Thymus (tissue), 11 donors: ENCODE results near the gene NDE1. TPM values are rescaled to one million over a fixed set of nuclear protein-coding genes. Genes with fewer than 3 reads are reported as not detected.

ENCODE experiments used
- DNase-seq, 9 donors: peaks; one replicate each; pipeline ENCODE4 v3.0.0-alpha.2; 2013; ENCODE audit warnings: low spot score in 9 of 9, low read depth in 6 of 9, missing footprints in 1 of 9
- H3K27ac ChIP-seq, 2 donors: one replicate each; pipeline ENCODE4 v1.5.1; 2013; ENCODE audit warnings: control low read depth in 1 of 2, low read depth in 1 of 2, low read length in 1 of 2, mild to moderate bottlenecking in 1 of 2, moderate library complexity in 1 of 2
- H3K27me3 ChIP-seq, 2 donors: one replicate each; pipeline ENCODE4 v1.5.1; 2013; ENCODE audit warnings: low read length in 1 of 2; ENCODE audit not compliant: control insufficient read depth in 2 of 2, insufficient read depth in 1 of 2
- H3K36me3 ChIP-seq, 2 donors: one replicate each; pipeline ENCODE4 v1.5.1; 2013; ENCODE audit warnings: low read length in 1 of 2, mild to moderate bottlenecking in 1 of 2, moderate library complexity in 1 of 2; ENCODE audit not compliant: control insufficient read depth in 2 of 2, insufficient read depth in 2 of 2
- H3K4me1 ChIP-seq, 2 donors: one replicate each; pipeline ENCODE4 v1.5.1; 2013; ENCODE audit warnings: low read length in 2 of 2; ENCODE audit not compliant: control insufficient read depth in 2 of 2, insufficient read depth in 2 of 2
- H3K4me3 ChIP-seq, 2 donors: one replicate each; pipeline ENCODE4 v1.5.1; 2013; ENCODE audit warnings: low read length in 2 of 2, control low read depth in 1 of 2, mild to moderate bottlenecking in 1 of 2
- H3K9me3 ChIP-seq, 2 donors: one replicate each; pipeline ENCODE4 v1.5.1; 2013; ENCODE audit warnings: low read length in 1 of 2, mild to moderate bottlenecking in 1 of 2; ENCODE audit not compliant: control insufficient read depth in 2 of 2, insufficient read depth in 1 of 2
- WGBS: extraction: QIAGEN DNeasy Blood & Tissue Kit; methylation state at CpG from one replicate; pipeline ENCODE4 v1.1.7; 2013; 5-methylcytosine and 5-hydroxymethylcytosine counted together
- polyA plus RNA-seq: library from polyadenylated mRNA; stranded (reverse); fragments of 200-250 nt; gene quantifications from one replicate; pipeline ENCODE4 v1.2.3, GENCODE V29; 2013
- total RNA-seq: library from RNA; stranded (reverse); fragments of 120-200 nt; gene quantifications from one replicate; pipeline ENCODE4 v1.2.4, GENCODE V29; 2013
- donor health status: healthy.

The NDE1 gene
- total and polyA plus RNA-seq, 2 donors = 25.1 to 33.3 TPM

DNA sequence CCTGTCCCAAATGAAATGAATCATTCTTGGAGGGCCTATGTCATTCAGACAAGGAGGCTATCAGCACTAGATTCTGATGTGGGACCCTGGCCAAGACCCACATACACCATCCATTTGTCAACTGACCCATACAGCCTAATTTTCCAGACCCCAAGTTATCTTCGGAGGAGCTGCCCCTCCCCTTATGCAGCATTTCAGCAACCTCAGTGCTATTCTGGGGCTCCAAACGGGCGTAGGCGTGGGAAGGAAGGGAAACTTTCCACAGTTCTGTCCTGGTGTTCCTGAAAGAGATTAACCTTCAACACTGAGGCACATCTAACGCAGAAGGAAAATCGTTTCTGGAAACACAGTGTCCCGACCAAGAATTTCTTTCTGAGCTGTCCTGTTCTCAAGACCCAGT lies 120.1 kb downstream of the NDE1 start:
- DNase-seq = no peak
- peaks cover 0 to 3% of the 10 kb centered on the region in 2 donors for H3K9me3 ChIP-seq
- H3K27me3 ChIP-seq = no peaks in the 10 kb centered on the region
- no peaks in the 10 kb centered on the region for H3K36me3 ChIP-seq
- H3K27ac ChIP-seq = no peak overlapping the region
- WGBS = 90% methylated on average over 7 of the region's 7 CpGs
- no peaks in the 10 kb centered on the region for H3K4me1 ChIP-seq
- no peak overlapping the region for H3K4me3 ChIP-seq

DNA sequence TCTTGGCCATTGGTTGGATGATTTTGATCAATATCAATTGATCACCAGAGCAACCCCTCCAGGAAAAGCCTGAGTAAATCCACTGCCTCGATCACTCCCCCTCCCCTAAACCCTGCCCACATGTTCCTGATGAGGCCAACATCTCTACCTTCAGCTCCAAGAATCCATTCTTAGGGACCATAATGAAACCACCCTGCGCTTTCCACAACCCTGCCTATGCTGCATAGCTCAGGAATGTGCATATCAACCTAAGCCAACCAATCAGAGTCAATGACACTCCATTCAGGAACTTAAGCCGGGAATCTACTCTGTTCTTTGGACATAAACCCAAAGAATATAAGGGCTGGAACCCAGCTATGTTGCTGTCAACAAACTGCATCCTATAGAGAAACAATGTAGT lies 120.5 kb downstream of the NDE1 start:
- no peak for DNase-seq
- H3K36me3 ChIP-seq = no peaks in the 10 kb centered on the region
- H3K27me3 ChIP-seq = no peaks in the 10 kb centered on the region
- peaks cover 0 to 3% of the 10 kb centered on the region in 2 donors for H3K9me3 ChIP-seq
- 89% methylated on average over 3 of the region's 3 CpGs for WGBS
- H3K4me3 ChIP-seq = no peak overlapping the region
- H3K4me1 ChIP-seq = no peaks in the 10 kb centered on the region
- no peak overlapping the region for H3K27ac ChIP-seq

DNA sequence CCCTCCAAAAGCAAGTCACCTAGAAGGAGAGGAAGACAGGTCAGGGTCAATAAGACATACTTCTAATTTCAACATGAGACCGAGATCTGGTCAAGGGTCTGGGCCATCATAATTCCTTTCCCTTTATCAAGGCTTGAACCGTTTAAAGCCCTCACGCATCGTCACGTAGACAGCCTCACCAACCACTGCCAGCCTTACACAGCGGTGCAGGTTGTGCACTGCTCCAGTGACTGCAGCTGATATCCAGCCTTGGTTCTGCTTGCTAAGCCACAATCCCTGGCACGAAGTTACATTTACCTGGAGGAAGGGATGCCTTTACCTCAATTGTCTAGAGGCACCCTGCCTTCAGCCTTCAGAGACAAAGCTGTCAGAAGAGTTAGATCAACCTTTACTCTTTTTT lies 121.6 kb downstream of the NDE1 start:
- 95% methylated on average over 7 of the region's 7 CpGs for WGBS
- no peak overlapping the region for H3K4me3 ChIP-seq
- H3K36me3 ChIP-seq = no peaks in the 10 kb centered on the region
- H3K27me3 ChIP-seq = no peaks in the 10 kb centered on the region
- H3K9me3 ChIP-seq = peaks cover 0 to 3% of the 10 kb centered on the region in 2 donors
- DNase-seq = no peak
- no peak overlapping the region for H3K27ac ChIP-seq
- no peaks in the 10 kb centered on the region for H3K4me1 ChIP-seq

DNA sequence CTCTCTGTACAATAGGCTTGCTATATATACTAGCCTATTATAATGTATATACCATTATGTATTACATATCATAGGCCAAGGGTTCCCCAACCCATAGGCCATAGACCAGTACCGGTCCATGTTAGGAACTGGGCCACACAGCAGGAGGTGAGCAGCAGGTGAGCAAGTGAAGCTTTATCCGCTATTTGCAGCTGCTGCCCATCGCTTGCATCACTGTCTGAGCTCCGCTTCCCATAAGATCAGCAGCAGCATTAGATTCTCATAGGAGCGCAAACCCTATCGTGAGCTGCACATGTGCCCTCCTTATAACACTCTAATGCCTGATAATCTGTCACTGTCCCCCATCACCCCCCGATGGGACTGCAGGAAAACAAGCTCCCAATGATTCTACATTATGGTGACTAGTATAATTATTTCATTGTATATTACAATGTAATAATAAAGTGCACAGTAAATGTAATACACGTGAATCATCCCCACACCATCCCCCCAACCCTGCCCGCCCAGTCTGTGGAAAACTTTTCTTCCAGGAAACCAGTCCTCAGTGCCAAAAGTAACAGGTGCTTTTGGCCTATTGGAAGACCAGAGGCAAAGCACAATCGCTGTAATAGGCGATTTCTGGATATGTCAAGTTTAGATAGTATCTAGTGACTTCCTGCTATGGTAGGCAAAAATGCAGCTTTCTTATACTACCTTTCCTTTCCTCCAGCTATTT lies 122.7 kb downstream of the NDE1 start:
- no peak for DNase-seq
- Histone ChIP-seq H3K9me3 (peaks cover 0 to 3% of the 10 kb centered on the region in 2 donors), H3K36me3 (no peaks in the 10 kb centered on the region), H3K4me1 (no peaks in the 10 kb centered on the region), H3K27ac (no peak overlapping the region), H3K27me3 (no peaks in the 10 kb centered on the region), H3K4me3 (no peak overlapping the region)
- 93% methylated on average over 11 of the region's 11 CpGs for WGBS

DNA sequence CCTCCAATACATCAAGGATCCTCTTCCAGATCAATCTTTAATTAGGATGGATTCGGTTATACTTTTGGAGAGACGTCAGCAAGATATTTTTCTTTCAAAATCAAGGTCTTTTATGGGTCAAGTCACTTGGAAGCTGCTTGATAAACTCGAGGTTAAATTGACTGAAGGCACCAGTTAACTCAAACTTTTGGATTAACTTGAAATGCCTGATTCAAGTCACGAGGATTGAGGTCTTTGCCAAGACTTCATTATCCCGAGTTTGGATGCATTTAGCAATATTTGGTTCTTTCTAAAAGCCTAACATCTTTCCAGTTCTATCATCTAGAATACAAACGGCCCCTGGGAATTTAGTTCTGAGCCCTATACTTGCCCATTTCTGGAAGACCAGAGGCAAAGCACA lies 123.9 kb downstream of the NDE1 start:
- Histone ChIP-seq H3K4me3 (no peak overlapping the region), H3K36me3 (no peaks in the 10 kb centered on the region), H3K9me3 (no peaks in the 10 kb centered on the region), H3K27ac (no peak overlapping the region), H3K4me1 (no peaks in the 10 kb centered on the region), H3K27me3 (no peaks in the 10 kb centered on the region)
- no peak for DNase-seq
- WGBS = 91% methylated on average over 6 of the region's 6 CpGs

DNA sequence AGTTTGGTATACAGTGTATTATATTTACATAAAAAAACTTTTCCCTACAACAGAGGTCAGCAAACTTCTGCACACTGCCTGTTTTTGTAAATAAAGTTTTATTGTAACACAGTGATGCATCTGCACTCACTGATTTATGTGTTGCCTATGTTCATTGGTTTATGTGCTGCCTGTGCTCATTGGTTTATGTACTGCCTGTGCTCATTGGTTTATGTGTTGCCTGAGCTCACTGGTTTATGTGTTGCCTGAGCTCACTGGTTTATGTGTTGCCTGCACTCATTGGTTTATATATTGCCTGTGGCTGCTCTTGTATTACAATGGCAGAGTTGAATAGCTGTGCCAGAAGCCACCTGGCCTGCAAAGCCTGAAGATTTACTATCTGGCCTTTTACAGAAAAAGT lies 125.2 kb downstream of the NDE1 start:
- H3K27ac ChIP-seq = no peak overlapping the region

DNA sequence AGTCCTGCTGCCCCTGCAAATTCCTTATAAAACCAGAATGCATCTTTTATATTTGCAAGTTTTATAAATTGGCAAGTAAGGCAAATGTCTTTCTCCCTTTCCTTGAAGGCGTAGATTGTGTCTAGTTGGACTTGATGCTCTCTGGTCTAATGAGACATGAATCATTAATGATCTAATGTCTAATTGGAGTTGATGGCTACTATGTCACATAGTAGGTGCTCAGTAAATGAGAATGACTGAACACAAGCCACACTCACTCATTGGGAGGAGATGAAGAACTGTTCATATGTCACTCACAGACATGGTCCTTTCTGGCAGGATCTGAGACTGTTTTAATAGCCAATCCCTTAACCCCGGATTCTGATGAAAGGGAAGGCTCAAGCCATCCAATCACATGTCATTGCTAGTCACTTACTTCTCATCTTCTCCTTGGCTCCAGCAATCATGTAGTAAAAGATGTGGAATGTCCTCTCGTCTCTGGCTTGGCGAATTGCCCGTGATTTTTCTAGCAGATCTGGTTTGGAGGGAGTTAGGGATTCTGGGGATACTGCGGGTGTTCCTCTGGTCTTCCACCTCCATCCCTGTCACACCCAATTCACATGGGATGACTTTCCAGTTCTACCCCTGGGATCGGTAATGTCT lies 125.7 kb downstream of the NDE1 start:
- Histone ChIP-seq H3K9me3 (no peaks in the 10 kb centered on the region), H3K4me3 (no peak overlapping the region), H3K27ac (no peak overlapping the region), H3K36me3 (no peaks in the 10 kb centered on the region), H3K4me1 (no peaks in the 10 kb centered on the region), H3K27me3 (no peaks in the 10 kb centered on the region)
- DNase-seq = no peak
- WGBS = 94% methylated on average over 7 of the region's 7 CpGs

More for the DNA sequence above, 125.2 kb downstream of the NDE1 start:
- no peak for DNase-seq
- Histone ChIP-seq H3K9me3 (no peaks in the 10 kb centered on the region), H3K27me3 (no peaks in the 10 kb centered on the region), H3K36me3 (no peaks in the 10 kb centered on the region), H3K4me3 (no peak overlapping the region), H3K4me1 (no peaks in the 10 kb centered on the region)

Other genes starting within 250 kb of the NDE1 start
- 6.0 TPM for gene BMERB1, start 215.7 kb upstream of the NDE1 start, total RNA-seq
- gene BMERB1, start 215.7 kb upstream of the NDE1 start, polyA plus RNA-seq = 9.1 TPM
- 12.6 TPM for gene MARF1, start 7.1 kb upstream of the NDE1 start, total RNA-seq
- 33.7 TPM for gene MARF1, start 7.1 kb upstream of the NDE1 start, polyA plus RNA-seq
- 1.1 TPM for gene MYH11, start 206.8 kb downstream of the NDE1 start, total RNA-seq
- gene MYH11, start 206.8 kb downstream of the NDE1 start, polyA plus RNA-seq = 26.6 TPM
- gene CEP20, start 238.4 kb downstream of the NDE1 start, total RNA-seq = 32.1 TPM
- 34.0 TPM for gene CEP20, start 238.4 kb downstream of the NDE1 start, polyA plus RNA-seq